GM10847 (cell line): ENCODE results near the gene GAS7.

Experiments used
- POLR2A ChIP-seq: IDR thresholded peaks from 2 replicates; pipeline ENCODE4 v1.6.1; 2011; ENCODE audit not compliant: insufficient read length; ENCODE audit errors: extremely low read depth

Gene GAS7

DNA sequence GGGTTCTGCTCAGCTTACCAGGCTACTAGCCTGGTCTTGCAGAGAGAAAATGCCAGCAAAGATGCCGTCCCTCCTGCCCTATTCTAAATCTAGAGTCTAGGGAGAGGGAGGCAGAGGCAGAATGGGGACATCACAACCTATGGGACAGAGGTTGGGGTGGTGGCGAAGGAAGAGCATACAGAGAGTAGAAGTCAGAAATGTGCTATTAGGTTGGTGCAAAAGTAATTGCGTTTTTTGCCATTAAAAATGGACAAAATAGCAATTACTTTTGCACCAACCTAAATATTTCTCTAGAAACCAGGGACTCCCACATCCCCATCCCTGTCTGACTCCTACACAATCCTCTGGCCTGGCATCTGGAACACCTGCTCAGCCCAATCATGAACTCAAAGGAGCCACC, 127.7 kb downstream of the GAS7 start:
- no peak for TF ChIP-seq POLR2A

DNA sequence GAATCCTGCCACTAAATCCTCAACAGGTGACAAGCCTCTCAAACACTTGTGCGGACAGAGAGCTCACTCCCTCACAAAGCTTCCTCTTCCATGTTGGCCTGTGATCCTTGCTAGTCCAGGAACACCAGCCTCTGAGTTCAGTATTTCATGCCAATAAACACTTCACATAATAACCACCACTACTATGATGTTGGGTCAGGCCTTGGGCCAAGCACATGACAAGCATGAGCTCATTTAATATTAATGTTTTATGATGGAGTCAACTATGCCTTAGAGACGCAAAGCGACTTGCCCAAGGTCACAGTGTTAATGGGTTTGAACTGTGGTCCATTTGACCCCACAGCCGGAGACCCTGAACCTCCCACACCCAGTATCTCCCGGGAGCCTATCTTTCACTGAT, 129.1 kb downstream of the GAS7 start:
- TF ChIP-seq POLR2A, result no peak

DNA sequence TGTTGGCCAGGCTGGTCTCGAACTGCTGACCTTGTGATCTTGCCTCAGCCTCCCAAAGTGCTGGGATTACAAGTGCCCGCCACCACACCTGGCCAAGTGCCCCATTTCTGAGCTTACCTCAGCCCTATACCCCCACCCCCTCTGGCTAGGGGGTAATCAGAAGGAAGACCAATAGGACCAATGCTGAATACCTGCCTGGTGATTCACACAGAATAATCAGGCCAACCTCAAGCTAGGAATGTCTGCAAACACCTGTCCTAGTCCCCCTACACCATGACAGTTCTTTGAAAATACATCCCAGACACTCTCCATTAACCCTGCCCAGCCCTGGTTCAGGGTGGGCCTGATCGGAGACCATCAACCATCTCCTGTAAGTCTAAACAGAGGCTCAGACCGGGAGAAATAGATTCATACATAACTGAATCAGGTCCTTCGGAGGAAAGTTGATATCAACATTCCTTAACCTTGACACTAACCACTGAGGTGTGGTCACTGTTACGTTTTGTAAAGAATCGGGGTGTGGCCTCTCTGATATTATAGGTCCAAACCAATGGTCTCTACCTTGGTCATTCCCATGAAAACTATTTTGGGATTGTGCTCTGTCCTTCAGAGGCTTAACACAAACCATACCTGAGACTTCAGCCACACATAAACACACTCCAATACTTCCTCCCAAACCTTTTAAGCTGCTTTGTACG, 130.8 kb downstream of the GAS7 start:
- no peak for TF ChIP-seq POLR2A

DNA sequence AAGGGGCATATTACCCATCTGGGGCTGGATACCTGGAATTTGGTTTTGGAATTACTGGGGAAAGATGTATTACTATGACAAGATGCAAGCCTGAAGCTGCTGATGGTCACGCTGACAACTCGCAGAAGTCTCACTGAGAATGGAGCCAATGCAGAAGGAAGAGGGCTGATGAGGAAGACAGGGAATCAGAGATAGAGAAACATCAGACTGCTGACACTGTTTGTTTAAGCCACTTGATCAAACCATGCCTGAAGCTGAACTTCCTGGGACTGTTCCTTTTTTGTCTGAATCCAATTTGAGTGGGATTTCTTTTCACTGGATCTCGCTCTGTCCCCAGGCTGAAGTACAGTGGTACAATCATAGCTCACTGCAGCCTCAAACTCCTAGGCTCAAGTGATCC, 133.9 kb downstream of the GAS7 start:
- no peak for TF ChIP-seq POLR2A

DNA sequence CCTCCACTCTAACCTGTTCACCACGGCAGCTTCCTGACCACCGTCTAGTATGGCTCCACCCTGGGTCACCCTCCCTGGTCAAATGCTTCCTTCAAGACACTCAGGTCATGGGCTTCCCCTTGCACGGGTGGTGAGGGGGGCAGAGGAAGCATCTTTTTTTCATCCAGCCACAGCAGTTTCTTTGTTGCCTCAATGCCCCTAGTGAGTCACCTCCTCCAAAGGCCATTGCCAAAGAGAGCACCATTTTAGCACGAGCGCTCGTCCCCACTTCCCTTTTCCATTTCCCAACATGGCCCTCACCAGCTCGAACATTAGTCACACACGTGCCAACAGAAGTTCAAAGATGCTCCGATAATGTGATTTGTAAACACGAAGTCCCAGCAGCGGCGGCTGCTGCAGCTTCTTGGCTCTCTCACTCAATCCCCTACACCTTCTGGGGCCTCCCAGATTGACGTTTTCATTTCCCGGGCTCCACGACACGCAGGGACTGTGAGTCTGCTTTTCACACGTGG, 134.6 kb downstream of the GAS7 start:
- TF ChIP-seq POLR2A, result no peak

DNA sequence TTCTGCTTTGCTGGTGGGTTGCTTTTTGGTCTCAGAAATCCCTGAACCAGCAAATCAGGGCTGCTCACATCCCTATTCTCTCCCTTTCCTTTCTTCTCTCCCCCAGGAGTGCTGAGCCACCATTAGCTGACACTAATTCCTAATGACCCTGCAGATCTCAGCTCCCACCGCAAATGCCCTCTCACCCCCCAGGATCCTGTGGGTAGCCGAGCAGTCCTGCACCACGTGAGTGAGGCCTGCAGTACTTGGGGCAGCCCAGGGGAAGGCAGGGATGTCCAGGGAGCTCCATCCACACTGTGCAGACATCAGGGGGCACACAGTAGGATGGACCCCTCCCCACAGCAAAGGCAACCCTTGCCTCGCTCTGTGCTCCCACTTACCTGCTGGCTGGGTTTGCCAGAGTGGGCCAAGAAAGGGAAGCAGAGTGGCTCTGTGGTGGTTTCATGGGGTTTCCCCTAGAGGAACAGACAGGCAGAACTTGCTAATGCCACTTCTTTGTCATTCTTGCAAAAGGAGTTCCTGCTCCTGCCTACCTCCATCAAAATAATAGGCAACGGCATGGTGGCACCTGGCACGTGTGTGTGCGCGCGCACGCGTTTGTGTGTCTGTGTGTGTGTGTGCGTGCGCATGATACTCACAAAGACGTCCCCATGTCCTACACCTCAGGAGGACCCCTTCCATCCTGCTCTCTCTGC, 135.6 kb downstream of the GAS7 start:
- no peak for TF ChIP-seq POLR2A

DNA sequence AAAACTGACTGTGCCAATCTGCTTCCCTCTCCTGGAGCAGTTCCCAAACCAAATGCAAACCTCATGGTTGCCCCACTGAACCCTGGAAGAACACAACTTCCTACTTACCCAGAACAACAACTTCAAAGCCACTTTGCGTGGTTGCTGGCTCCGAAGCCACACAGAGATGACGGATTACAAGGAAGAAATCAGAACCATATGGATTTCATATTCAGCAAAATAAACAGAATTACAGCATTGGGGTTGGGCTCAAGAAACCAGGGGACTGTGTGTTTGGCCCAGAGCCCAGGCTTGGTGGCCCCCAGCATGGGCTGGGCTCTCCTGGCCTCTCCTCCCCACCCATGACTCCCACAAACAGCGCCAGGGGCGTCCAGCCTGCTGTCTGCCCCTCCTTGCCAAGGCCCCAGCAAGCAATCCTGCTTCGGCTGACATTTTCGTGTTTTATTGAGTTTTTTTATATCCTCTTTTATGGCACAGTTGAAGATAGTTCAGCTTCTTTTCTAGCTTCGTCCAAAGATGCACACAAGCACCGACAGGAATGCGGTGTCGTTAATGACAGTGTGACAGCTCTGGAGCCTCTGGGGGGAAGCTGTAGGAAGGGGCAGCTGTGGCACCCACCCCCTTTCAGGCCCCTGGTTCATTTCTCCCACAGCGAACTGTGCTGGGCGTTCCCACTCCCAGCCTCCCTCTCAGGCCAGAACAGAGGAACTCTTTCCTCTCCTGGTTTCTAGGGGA, 137.1 kb downstream of the GAS7 start:
- TF ChIP-seq POLR2A, result no peak

DNA sequence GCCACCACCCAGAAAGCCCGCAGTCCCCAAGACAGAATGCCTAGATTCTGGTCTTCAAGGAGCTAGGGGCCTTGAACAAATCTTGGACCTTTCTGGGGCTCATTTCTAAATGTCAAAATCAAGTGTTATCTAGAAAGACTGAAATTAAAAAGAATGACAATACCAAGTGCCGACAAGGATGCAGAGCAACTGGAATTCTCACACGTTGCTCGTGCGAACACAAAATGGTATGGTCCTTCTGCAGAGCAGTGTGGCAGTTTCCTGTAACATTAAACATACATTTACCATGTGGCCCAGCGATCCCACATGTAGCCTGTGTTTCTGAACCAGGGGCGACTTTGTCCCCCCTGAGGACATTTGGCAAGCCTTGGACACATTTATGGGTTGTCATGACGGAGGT, 137.9 kb downstream of the GAS7 start:
- TF ChIP-seq POLR2A, result no peak

DNA sequence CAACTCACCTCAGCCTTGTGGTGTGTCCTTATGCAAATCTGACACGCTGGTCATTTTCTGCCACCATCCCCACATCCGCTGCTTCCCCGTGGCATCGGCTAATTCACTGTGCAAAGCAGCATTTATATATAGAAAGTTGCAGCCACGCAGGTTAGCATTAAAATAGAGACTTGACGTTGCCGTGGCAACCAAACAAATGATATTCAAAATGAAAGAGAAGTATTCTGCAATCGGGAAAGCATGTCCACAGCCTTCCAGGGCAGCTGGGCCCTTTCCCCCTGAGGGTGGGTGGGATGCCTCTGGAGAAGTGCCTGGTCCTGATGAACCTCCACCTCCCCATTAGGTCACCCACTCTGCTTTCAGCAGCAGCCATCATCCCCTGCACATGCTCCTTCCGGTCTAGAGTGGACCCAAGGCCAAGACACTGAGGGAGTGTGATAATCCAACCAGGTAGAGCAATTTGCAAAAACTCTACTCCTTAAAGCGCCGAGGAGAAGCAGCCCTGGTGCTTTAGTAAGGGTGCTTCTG, 138.7 kb downstream of the GAS7 start:
- TF ChIP-seq POLR2A, result no peak

DNA sequence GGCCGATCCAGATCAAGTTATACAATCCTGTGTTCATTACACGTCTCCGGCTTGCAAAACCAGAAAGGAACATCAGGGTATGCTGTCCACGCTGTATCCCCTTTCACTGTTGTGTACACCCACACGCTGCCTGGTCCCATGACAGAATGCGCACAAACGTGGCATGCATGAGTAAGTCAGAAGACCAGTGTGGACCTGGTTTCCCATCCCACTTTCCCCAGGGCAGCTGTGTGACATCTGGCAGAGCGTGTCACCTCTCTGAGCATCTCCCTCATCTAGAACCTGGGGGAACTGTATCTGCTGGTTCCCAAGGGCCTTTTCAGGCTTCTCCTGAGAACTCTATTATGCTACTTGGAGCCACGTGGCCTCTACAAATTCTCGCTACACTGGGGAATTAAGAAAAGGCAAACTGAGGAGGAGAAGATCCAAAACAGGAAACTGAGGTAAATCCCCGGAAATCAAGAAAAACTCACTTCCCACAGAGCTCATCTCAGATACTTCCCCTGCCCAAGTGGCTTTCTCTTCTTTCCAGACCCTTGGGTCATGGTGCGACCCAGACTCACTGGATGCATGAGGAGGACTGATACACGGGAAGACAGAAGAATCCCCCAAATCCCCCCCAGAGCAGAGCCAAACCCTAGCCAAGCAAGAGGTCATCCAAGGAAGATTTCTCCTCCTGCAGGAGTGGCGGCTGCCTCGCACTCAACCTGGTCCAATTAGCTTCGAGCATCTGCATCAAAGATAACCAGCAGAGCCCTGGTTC, 139.3 kb downstream of the GAS7 start:
- no peak for TF ChIP-seq POLR2A

DNA sequence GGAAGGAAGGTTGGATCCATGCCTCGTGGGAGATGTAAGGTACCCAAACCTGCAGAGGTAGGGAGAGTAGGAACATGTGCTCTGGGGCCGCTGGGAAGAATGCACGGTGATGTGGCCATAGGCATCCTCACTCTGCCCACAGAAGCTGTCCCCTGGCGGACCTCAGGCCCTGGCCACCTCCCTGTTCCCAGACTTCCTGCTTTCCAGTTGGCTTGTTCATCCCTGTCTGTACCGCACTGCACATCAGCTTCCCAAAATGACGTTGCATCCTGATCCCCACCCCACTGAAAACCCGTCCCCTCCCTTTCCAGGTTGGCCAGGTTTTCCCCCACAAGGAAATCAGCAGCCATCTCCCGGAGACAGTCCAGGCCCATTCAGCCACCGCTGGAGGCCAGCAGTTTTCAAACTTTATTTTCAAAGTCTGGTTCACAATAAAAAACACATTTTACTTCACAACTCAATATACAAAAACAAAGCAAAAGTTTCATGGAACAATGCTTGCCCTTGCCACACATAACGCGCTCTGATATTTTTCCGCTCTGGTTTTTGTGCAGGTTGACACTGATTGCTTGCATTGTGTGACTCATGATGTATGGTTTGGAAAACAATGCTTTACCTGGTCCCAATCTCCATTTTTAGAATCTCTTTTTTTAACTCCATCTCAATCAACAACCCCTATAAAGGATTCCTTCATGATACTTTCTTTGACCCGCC, 143.0 kb downstream of the GAS7 start:
- no peak for TF ChIP-seq POLR2A

DNA sequence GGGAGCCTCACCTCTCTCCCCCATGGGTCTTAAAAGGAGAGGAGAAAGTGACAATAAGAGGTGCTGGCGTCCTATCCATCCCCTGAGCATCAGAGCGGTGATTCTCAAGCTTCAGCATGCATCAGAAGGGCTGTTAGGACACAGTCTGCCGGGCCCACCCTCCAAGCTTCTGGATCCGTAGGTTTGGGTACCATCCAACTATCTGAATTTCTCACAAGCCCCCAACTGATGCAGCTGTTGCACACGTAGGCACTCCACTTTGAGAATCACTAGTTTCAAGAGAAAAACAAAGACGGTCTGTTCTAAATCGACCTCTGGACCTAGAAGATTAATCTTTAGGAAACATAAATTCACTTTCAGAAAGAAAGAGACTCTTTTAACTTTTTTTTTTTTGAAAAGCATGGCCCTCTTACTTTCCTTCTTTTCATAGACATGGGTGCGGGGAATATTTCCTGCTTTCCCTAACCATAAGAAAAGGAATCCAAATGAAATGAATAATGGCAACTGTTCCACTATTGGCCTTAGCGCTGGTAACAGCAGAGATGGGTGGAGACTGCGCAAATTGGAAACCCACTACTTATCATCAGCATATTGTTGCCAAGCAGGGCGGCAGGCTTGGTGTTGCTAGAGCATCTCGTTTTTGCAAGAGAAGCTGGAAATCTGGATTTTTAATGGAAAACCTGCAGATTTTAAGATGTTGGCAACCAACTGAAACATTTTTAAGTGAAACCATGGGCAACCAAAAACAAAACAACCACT, 144.4 kb downstream of the GAS7 start:
- no peak for TF ChIP-seq POLR2A

DNA sequence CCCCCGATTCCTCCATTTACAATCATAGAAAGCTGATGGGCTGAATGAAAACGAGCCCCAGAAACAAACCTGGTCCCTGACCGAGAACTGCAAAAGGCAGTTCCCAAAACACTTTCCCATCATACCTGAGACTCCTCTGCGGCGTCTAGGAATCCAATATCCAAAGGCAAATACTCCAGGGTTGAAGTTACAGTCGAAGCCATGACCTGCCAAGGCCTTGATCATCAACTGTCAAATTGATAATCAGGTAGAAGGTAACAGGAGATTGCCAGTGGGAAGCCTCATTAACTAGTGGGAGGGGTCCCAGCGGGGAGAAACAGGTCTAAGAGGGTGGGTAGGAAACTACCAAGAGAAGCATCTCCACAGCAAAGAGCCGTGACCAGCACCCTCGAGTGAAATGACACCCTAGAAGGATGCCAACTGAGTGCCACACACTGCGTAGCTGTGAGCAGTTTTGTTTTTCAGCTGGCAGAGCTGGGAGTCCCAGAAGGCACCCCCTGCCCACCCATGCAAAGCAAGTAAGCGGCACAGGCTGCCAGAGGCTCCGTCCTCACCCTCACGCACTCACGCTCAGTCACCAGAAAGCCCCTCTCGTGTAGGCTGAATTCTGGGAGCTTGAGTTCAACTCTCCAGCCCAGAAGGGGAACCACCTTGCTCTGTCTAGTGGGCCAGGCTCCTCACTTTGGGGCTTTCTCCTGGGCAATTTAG, 146.1 kb downstream of the GAS7 start:
- TF ChIP-seq POLR2A, result no peak
